NCI-H2171 treated with DMSO at 0.1 percent for 48 hours (cell line): Measurements from ENCODE around the gene SMYD4.
"Not testable (repeated sequence)": the region's sequence is repeated elsewhere in the genome, so short reads cannot be mapped to it uniquely, and the experiment has no call there.

Source experiments
- DNase-seq: peaks from one replicate; lab custom pipeline; 2025; lab: John Stamatoyannopoulos, UW

Gene SMYD4, protein sequence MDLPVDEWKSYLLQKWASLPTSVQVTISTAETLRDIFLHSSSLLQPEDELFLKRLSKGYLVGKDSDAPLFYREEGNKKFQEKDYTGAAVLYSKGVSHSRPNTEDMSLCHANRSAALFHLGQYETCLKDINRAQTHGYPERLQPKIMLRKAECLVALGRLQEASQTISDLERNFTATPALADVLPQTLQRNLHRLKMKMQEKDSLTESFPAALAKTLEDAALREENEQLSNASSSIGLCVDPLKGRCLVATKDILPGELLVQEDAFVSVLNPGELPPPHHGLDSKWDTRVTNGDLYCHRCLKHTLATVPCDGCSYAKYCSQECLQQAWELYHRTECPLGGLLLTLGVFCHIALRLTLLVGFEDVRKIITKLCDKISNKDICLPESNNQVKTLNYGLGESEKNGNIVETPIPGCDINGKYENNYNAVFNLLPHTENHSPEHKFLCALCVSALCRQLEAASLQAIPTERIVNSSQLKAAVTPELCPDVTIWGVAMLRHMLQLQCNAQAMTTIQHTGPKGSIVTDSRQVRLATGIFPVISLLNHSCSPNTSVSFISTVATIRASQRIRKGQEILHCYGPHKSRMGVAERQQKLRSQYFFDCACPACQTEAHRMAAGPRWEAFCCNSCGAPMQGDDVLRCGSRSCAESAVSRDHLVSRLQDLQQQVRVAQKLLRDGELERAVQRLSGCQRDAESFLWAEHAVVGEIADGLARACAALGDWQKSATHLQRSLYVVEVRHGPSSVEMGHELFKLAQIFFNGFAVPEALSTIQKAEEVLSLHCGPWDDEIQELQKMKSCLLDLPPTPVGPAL

DNA sequence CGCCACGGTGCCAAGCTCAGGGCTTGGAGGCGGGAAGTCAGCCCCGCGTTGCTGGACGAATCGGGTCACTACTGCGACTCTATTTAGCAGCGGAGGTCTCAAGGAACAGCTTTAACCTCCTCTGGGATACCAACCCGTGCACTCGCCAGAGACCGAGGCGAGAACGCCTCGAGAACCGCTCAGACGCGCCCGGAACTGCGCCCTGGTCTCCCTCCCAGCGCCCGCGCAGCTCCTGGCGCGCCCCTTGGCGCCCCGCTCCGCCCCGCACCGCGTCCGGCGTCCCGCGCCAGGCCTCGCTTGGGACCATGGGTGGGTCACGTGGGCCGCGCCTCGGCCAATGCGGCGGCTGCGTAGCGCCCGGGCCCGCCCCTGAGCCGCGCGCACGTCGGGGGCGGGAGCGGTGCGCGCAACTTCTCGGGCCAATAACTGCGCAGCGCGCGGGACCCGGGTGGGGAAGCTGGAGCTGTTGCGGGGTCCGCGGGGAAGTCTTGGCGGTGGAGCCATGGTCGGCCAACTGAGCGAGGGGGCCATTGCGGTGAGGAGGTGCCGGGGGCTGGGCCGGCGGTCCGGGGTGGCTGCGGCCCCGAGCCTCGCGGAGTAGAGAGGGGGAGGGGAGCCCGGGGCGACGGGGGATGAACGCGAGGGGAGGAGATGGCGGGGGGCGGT lies at the start of gene SMYD4, which contains the start of gene RPA1:
TSS of gene SMYD4 (minus strand) at position 311 of the 666 bp plus-strand sequence. CDS start 1,908 bp downstream, outside the sequence.
TSS of gene RPA1 (plus strand) at position 414 of the 666 bp plus-strand sequence. CDS start at position 503, 89 bp downstream.
- DNase-seq = peak; percentile 92

DNA sequence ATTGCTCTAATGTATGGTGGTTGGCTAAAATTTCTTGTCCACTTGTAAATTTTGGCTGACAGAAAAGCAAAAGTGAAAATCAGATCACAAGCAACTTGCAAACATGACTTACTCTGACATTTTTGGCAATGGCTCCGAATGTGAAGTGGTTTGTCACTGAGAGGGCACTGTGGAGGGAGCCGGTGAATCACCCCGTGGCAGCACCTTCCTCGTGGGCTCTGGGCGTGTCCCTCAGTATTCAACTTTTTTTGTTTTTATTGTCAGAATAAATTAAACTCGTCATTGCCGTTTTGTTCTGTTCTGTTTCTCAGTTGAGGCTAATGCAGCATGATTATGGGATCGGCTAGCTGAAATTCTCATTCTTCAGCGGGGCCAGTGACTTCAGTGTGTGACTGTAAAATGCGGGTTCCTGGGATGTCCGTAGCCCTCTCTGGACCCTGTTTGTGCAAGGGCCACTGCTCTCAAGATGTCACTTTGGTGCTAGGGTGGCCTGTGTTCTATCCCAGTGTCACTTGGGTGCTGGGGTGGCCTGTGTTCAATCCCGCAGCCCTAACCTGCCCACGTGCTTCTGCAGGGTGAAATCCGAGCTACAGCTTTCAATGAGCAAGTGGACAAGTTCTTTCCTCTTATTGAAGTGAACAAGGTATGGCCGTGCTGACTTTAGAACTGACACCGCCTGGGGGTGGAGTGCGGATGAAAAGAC lies 48.9 kb upstream of the SMYD4 start:
- DNase-seq = no peak

DNA sequence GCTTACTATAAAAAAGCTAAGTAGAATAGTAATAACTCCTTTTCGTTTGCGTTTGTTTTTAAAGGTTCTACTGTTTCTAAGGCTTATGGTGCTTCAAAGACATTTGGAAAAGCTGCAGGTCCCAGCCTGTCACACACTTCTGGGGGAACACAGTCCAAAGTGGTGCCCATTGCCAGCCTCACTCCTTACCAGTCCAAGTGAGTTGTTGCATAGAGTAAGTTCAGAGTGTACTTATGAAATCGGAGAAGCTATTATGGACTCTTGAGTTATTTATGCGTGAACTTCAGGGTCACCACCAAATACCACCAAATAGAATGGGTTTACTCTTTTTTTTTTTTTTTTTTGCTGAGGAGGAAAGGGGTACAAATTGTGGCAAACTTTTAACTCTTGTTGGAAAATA lies 45.9 kb upstream of the SMYD4 start:
- no peak for DNase-seq

DNA sequence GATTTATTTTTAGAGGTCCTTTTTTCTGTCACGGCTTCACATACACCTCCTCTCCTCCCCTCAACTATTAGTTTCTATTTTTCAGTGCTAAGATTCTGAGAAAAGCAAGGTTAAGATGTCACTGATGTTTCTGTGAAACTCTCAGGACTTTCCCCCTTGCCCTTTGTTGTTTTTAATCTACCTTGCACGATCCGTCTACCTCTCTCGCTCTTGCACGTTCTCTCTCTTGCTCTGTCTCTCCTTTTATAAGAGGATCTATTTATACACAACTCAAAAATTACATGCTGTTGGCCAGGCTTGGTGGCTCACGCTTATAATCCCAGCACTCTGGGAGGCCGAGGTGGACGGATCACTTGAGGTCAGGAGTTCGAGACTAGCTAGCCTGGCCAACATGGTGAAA lies 43.7 kb upstream of the SMYD4 start:
- no peak for DNase-seq

DNA sequence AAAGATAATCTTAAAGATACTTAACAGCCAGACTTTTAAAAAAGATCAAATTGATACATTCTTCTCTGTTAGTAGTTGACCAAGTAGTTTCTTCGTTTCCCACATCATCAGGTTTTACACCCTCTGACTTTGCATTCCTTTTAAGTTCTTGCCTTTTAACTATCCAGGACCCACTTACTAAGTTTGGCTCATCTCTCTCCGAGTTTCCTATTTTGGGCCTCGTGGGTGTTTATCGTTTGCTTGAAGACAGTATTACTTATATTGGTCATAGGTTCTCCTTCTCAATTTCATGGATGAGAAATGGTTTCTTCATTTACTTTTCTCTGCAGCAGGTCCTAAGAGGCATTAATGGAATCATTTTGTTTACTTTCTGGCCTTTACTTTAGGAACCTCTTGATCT lies 43.3 kb upstream of the SMYD4 start:
- DNase-seq = no peak

DNA sequence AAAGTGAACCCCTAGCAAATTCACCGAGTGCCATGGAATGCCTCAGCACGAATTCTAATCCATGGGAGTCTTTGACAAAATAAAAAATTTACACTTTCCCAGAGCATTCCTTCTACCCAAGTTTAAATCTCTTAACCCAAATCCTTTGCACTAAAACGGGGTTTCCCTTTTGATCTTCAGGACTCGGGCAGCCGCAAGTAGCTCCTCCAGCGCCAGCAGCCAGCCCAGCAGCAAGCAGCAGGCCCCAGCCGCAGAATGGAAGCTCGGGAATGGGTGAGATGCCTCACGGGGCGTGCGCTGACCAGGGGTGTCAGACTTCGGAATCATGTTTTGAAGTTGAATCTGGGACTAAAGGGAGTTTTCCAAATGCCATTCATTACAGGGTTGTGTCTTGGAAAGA lies 42.6 kb upstream of the SMYD4 start:
- DNase-seq = no peak

DNA sequence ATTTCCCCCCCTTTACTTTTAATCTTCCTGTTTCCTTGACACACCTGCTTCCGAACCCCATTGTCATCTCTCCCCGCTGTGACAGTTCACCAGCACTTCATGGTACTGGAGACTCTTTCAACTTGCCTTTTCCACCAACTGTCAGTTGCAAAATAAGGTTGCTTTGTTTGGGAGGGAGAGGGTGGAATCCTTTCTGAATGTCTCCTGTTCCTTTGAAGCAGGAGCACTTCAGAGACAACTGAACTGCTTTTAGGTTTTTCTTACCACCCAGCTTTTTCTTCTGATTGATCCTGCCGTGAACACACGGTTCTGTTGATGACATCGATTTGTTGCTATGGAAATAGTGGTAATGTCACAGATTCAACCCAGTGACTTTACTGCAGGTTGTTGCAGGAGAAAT lies 42.1 kb upstream of the SMYD4 start:
- DNase-seq = no peak

DNA sequence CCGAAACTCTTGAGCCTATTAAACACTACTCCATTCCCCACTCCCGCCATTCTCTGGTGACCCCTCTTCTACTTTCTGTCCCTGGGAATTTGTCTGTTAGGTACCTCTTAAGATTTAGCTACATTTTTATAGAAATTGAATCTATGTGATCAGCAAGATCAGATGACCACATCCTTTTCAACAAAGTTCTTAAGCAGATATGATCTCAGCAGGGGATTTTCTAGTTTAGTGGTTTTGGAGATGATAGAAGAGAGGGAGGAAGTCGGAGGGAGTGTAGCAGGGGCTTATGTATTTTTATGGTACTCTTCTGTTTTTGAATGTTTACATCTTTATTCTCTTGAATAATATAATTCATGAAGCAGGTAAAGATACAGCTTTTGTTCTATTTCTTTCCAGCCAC lies 40.9 kb upstream of the SMYD4 start:
- DNase-seq = no peak

DNA sequence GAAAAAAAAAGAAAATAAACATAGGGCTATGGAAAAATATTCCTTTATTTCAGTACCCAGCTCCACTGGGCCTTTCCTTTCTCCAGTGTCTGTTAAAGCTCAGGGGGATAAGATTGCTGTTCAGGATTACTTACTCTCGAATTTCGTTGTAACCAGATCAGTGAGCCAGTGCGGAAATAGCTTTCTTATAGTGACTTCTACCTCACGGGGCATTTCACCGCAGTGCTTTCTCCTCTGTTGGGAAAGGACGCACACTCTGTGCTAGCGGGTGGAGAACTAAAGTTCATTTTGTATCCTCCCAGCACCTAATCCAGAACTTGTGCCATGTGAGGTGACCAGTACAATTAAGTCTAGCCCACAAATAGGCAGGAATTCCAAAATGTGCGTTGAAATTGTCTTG lies 38.4 kb upstream of the SMYD4 start:
- DNase-seq = peak; percentile 46

DNA sequence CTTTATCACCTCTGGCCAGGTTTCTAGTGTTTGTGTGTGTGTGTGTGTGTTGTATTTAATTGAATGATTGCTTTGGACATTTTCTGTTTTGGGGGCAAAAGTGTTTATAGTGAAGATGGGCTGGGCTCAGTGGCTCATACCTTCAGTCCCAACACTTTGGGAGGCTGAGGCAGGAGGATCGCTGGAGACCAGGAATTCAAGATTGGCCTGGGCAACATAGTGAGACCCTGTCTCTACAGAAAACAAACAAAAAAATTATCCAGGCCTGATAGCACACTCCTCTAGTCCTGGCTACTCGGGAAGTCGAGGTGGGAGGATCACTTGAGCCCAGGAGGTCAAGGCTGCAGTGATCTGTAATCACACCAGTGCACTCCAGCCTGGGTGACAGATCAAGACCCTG lies 37.6 kb upstream of the SMYD4 start:
- no peak for DNase-seq

DNA sequence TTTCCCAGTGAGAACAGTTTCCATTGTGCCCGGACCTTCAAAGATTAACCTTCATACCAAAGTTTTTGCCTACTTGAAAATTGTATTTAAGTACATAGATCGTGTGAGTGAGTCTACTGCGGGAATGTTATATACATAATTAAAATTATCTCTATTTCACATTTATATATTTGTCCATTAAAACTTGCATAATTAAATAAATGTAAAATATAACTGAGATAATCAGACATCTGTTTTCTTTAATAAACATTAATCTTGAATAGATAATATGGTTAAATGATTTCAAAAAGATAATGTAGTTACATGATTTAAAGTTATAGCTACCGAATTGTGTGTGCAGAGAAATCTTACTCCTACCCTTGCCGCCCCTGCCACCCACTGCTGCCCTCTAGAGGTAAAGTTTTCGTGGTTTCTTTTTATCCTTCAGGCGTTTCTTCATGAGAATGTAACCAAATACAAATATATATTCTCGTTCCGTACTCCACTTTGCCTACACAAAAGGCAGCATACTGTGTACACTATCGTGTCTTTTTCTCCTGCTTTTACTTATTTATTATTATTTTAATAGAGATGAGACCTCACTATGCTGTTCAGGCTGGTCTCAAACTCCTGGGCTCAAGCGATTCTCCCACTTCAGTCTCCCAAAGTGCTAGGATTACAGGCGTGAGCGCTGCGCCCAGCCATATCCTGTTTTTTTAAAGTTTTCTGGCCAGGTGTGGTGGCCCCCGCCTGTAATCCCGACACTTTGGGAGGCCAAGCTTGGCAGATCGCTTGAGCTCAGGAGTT lies 35.7 kb upstream of the SMYD4 start:
- DNase-seq = peak; percentile 74

DNA sequence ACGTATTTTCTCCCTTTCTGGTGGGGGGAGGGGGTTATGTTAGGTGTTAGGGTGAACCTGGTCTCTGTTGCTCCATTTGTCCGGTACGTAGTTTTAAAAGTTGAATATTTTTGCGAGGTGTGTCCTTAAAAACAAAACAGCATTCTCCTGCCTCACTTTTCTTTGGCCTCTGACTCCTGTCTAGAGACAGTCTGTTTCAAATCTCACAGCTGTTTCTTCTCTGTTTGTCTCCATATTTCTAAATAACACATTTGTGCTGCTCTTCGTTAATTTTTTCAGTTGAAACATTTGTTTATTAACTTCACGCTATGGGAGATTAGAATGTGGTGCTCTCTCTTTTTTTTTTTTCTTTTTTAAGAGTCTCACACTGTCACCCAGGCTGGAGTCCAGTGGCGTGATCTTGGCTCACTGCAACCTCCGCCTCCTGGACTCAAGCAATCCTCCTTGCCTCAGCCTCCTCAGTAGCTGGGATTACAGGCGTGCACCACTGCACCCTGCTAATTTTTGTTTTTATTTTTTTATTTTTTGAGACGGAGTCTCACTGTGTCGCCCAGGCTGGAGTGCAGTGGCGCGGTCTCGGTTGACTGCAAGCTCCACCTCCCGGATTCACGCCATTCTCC lies 31.8 kb upstream of the SMYD4 start:
- no peak for DNase-seq

DNA sequence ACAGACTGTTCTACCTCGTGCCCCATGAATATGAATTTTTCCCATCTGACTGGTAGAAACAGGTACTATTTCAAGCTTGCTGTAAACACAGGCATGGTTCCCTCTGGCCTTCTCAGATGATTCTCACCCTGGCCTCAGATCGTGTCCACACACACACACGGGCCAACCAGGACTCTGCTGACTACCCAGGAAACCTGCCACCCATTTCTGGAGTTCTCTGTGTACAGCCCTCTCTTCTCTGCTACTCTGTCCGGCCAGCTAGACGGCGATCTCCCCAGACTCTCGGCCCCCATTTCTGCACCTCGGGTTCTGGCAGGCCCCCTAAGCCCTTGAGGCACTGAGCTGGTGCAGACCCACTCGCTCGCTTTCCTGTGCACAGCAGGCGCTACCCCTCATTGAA lies 31.3 kb upstream of the SMYD4 start:
- DNase-seq = no peak

DNA sequence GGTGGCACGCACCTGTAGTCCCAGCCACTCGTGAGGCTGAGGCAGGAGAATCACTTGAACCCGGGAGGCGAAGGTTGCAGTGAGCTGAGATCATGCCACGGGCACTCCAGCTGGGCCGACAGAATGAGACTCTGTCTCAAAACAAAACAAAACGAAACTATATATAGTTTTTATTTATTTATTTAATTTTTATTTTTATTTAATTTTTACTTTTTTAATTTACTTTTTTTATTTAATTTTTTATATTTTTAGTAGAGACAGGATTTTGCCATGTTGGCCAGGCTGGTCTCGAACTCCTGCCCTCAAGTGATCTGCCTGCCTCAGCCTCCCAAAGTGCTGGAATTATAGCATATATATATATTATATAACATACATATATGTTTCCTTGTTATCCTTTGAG lies 26.8 kb upstream of the SMYD4 start:
- DNase-seq = not testable (repeated sequence)

DNA sequence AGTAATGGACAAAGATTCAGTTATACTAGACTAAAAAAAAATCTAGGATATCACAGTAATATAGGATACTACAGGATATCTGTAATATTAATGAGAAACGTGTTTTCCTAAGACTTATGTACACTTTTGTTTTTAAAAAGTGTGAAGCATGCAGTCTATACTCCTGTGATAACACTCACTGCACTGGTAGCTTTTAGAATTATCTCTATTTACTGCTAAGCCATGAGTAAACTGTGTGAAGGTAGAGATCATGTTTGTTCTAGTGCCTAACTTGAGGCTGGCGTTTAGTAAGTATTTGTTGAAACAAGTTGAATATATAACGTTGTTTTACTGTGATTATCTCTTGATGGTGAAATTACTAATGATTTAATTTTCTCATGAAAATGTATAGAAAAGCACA lies 24.0 kb upstream of the SMYD4 start:
- no peak for DNase-seq

DNA sequence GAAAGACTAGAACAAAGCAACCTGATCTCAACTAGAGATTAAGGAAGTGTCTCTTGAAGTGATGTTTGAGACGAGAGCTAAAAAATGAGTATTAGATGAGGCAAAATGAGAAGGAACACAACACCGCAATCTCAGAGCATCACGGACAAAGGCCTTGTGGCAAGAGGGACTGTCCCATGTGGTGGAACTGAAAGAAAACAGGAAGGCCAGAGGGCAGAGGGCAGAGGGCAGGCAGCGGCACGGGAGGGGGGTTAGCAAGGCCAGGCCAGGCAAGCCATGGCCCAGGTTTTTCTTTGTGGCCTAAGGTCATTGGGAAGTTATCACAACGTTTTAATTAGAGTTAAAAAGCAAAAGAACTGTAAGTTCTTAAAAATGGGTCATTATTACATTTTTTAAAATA lies 22.6 kb upstream of the SMYD4 start:
- no peak for DNase-seq

DNA sequence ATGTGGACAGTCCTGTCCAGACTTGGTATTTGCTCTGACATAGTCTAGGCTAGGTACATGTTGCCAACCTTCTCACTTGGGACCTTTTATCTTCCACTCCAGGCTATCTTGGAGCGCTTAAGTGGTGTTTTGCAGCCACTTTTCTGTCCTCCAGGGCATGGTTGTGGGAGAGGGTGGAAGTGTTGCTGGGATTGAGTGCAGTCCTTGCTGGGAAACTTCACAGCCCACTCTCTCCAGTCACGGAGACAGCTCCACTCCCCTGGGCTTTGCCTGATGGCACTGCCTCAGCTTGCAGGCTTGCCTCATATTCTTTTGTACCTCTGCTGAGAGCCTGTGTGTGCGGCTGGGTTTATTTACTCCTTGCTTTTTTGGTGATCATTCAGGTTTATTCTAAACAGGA lies 17.5 kb upstream of the SMYD4 start:
- DNase-seq = no peak

DNA sequence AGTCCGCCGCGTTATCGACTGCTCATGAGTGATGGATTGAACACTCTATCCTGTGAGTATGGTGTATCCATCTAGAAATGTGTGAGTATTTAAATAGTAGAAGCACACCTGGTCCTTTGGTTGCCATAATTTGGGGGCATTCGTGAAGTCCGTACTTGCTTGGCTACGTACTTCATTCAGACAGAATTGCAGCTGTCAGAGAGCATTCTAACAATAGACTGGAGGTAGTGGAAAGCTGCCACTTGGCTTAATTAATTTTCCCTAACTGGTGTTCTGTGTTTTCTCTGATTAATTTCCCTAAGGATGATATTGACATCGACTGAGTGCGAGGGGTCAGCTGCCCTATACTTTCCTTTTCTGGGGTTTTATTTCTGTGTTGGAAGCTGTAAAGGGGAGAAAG lies 14.2 kb upstream of the SMYD4 start:
- no peak for DNase-seq

DNA sequence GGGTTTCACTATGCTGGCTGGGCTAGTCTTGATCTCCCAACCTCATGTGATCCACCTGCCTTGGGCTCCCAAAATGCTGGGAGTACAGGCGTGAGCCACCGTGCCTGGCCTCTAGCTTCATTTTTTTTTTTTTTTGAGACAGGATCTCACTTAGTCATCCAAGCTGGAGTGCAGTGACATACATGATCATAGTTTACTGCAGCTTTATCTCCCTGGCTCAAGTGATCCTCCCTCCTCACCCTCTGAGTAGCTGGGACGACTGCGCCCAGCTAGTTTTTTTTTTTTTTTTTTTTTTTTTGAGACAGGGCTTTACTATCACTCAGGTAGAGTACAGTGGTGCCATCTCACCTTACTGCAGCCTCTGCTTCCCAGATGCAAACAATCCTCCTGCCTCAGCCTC lies 9.8 kb upstream of the SMYD4 start:
- DNase-seq = no peak

DNA sequence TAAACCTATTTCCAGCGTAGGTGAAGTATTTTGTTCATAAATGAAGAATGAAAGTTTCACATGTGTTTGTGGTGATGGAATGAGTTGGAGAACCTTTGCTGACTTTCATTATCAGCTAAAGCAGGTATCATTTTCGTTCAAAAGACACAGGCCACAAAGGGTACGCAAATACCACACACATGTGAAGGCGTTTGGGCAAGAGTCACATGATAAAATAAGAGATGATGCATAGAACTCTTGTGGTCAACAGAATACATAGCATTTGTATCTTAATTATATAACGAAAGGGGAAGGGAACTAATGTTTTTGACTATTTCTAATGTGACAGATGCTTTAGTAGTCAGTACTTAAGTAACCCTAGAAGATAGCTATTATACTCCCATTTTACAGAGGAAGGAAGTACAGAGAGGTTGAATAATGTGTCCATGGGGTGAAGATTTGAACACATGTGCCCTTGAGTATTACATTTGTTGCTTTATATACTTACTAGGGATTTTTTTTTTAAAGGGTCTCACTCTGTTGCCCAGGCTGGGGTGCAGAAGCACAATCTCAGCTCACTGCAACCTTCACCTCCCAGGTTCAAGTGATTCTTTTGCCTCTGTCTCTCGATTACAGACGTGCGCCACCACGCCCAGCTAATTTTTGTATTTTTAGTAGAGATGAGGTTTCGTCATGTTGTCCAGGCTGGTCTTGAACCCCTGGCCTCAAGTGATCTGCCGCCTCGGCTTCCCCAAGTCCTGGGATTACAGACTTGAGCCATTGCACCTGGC lies 4.9 kb upstream of the SMYD4 start:
- DNase-seq = no peak
